22Rv1 (cell line): ENCODE results near the gene EPN1.

Experiments
- ZFX ChIP-seq: fragments of 450-650 bp; IDR thresholded peaks from 2 replicates; pipeline ENCODE4 v1.6.1; 2017; ENCODE audit warnings: antibody characterized with exemption, borderline replicate concordance
- TF ChIP-seq, protein P1 (sequence below): fragments of 450-650 bp; IDR thresholded peaks from 2 replicates; pipeline ENCODE4 v1.5.1; 2017; ENCODE audit warnings: mild to moderate bottlenecking

DNA sequence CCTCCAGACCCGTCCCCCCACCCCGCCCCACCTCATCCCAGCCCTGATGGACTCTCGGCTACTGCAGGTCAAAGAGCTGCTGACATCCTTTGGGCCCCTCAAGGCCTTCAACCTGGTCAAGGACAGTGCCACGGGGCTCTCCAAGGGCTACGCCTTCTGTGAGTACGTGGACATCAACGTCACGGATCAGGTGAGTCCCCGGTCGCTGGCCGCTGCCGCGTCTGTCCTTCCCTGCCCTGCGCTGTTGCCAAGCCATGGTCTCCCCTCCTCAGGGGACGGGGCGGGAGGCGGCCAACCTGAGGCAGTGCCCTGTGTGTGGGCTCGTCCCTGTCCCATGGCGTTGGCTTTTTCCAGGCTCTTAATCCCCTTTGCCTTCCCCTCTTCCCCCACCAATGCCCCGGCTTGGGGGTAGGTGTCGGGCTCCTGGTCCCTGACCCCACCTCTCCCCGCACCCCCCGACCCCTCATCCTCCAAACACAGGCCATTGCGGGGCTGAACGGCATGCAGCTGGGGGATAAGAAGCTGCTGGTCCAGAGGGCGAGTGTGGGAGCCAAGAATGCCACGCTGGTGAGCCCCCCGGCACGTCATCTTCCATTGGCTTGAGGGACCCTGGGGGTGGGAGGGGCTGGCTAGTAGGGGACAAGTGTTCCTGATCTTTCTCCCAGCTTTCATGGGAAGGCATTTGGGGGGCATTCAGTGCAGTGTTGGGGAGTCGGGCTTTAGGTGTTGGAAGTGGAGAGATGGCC is 6.2 kb upstream of the EPN1 start:
- TF ChIP-seq, protein P1, sequence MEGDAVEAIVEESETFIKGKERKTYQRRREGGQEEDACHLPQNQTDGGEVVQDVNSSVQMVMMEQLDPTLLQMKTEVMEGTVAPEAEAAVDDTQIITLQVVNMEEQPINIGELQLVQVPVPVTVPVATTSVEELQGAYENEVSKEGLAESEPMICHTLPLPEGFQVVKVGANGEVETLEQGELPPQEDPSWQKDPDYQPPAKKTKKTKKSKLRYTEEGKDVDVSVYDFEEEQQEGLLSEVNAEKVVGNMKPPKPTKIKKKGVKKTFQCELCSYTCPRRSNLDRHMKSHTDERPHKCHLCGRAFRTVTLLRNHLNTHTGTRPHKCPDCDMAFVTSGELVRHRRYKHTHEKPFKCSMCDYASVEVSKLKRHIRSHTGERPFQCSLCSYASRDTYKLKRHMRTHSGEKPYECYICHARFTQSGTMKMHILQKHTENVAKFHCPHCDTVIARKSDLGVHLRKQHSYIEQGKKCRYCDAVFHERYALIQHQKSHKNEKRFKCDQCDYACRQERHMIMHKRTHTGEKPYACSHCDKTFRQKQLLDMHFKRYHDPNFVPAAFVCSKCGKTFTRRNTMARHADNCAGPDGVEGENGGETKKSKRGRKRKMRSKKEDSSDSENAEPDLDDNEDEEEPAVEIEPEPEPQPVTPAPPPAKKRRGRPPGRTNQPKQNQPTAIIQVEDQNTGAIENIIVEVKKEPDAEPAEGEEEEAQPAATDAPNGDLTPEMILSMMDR = no peak
- no peak for TF ChIP-seq ZFX
